IMR-90 (cell line): ENCODE measurements around the gene PPIL4. TPM values are rescaled to one million over a fixed set of nuclear protein-coding genes. Genes with fewer than 3 reads are reported as not detected.

ENCODE experiments used
- ATAC-seq: fragments of 200-7000 bp; cut with Tn5 transposase; 2 replicates; pipeline ENCODE4 v1.9.1; 2020; ENCODE audit warnings: low read depth, mild to moderate bottlenecking, moderate library complexity
- BruUV-seq: library from RNA; stranded (reverse); fragments of 400-500 nt; replicated peaks from 2 replicates; lab custom pipeline; 2021; lab: Mats Ljungman, UMichigan
- CTCF ChIA-PET: fragments of 300-600 bp; formaldehyde crosslinking; extraction: SDS; loops from one replicate; lab custom pipeline; 2021; ENCODE audit warnings: antibody characterized with exemption; lab: Yijun Ruan, JAX
- POLR2A ChIA-PET: fragments of 300-600 bp; sonication (Branson Sonifier 250); formaldehyde crosslinking; loops from one replicate; lab custom pipeline; 2022; ENCODE audit warnings: antibody characterized with exemption; ENCODE audit not compliant: unreplicated experiment; lab: Charles Lee
- DNase-seq: peaks from one replicate; pipeline ENCODE4 v3.0.0; 2013
- H2AFZ ChIP-seq: replicated peaks from 2 replicates; pipeline ENCODE3; 2013; ENCODE audit warnings: low read length, mild to moderate bottlenecking; ENCODE audit not compliant: poor library complexity
- H2AK5ac ChIP-seq: 2 replicates; pipeline ENCODE4 v1.6.1; 2013; ENCODE audit warnings: low read depth, low read length, inconsistent platforms
- H2AK9ac ChIP-seq: replicated peaks from 2 replicates; pipeline ENCODE3; 2013; ENCODE audit warnings: mild to moderate bottlenecking, low read depth, low read length, moderate library complexity; ENCODE audit not compliant: poor library complexity
- H2BK120ac ChIP-seq: 2 replicates; pipeline ENCODE4 v1.6.1; 2013; ENCODE audit warnings: low read depth, low read length, inconsistent platforms
- H2BK15ac ChIP-seq: 3 replicates; pipeline ENCODE4 v1.6.1; 2013; ENCODE audit warnings: low read depth, low read length, inconsistent platforms
- H2BK20ac ChIP-seq: 2 replicates; pipeline ENCODE4 v1.6.1; 2013; ENCODE audit warnings: low read depth, mild to moderate bottlenecking, inconsistent platforms, low read length, moderate library complexity
- H2BK5ac ChIP-seq: 2 replicates; pipeline ENCODE4 v1.6.1; 2013; ENCODE audit warnings: mild to moderate bottlenecking, low read depth, low read length, inconsistent platforms; ENCODE audit not compliant: poor library complexity, severe bottlenecking
- H3K14ac ChIP-seq: replicated peaks from 2 replicates; pipeline ENCODE4 v1.6.1; 2013; ENCODE audit warnings: low read depth, low read length, inconsistent platforms
- H3K18ac ChIP-seq: 2 replicates; pipeline ENCODE4 v1.6.1; 2013; ENCODE audit warnings: low read depth, low read length, control low read depth
- H3K23ac ChIP-seq: 2 replicates; pipeline ENCODE4 v1.6.1; 2013; ENCODE audit warnings: low read depth, low read length, inconsistent platforms
- H3K27ac ChIP-seq: 2 replicates; pipeline ENCODE4 v1.5.1; 2013; ENCODE audit warnings: mild to moderate bottlenecking, control low read depth, low read length; ENCODE audit not compliant: insufficient read depth
- H3K27me3 ChIP-seq: 2 replicates; pipeline ENCODE4 v1.6.1; 2013; ENCODE audit warnings: low read length; ENCODE audit not compliant: control insufficient read depth, insufficient read depth
- H3K36me3 ChIP-seq: 2 replicates; pipeline ENCODE4 v1.6.1; 2013; ENCODE audit warnings: low read length, mixed read lengths; ENCODE audit not compliant: control insufficient read depth, insufficient read depth
- H3K4ac ChIP-seq: 2 replicates; pipeline ENCODE4 v1.6.1; 2013; ENCODE audit warnings: low read depth, low read length, inconsistent platforms
- H3K4me1 ChIP-seq: 2 replicates; pipeline ENCODE4 v1.6.1; 2013; ENCODE audit warnings: low read length, mixed read lengths; ENCODE audit not compliant: control insufficient read depth, insufficient read depth
- H3K4me2 ChIP-seq: 2 replicates; pipeline ENCODE4 v1.6.1; 2013; ENCODE audit warnings: low read depth, mild to moderate bottlenecking, control low read depth, low read length, moderate library complexity
- H3K4me3 ChIP-seq: 2 replicates; pipeline ENCODE4 v1.5.1; 2013; ENCODE audit warnings: low read depth, mild to moderate bottlenecking, control low read depth, low read length, moderate library complexity; ENCODE audit not compliant: insufficient read depth
- H3K56ac ChIP-seq: 2 replicates; pipeline ENCODE4 v1.6.1; 2013; ENCODE audit warnings: low read length, inconsistent platforms; ENCODE audit not compliant: insufficient read depth; ENCODE audit errors: extremely low read depth
- H3K79me1 ChIP-seq, 2 experiments: 2 replicates each; pipeline ENCODE4 v1.6.1; 2013; ENCODE audit warnings: low read length in 2 of 2, inconsistent platforms in 1 of 2, low read depth in 1 of 2
- H3K9ac ChIP-seq: 2 replicates; pipeline ENCODE4 v1.6.1; 2013; ENCODE audit warnings: low read depth, low read length, control low read depth
- H3K9me1 ChIP-seq: 2 replicates; pipeline ENCODE4 v1.6.1; 2013; ENCODE audit warnings: low read length, inconsistent platforms; ENCODE audit not compliant: insufficient read depth
- H3K9me3 ChIP-seq: 2 replicates; pipeline ENCODE4 v1.6.1; 2013; ENCODE audit warnings: low read length; ENCODE audit not compliant: control insufficient read depth, insufficient read depth
- H4K20me1 ChIP-seq: 2 replicates; pipeline ENCODE4 v1.6.1; 2013; ENCODE audit warnings: low read length, inconsistent platforms; ENCODE audit not compliant: insufficient read depth
- H4K5ac ChIP-seq: 2 replicates; pipeline ENCODE4 v1.6.1; 2013; ENCODE audit warnings: mild to moderate bottlenecking, low read depth, low read length, control low read depth
- H4K8ac ChIP-seq, 2 experiments: 2 replicates each; pipeline ENCODE4 v1.6.1; 2013; ENCODE audit warnings: low read depth in 2 of 2, low read length in 2 of 2, control low read depth in 1 of 2, inconsistent platforms in 1 of 2
- H4K91ac ChIP-seq: 2 replicates; pipeline ENCODE4 v1.6.1; 2013; ENCODE audit warnings: low read depth, low read length, inconsistent platforms; ENCODE audit not compliant: insufficient read depth
- BHLHE40 ChIP-seq: fragments of 150-350 bp; IDR thresholded peaks from 2 replicates; pipeline ENCODE4 v1.6.1; 2016; ENCODE audit warnings: mild to moderate bottlenecking, low read depth, low read length
- CEBPB ChIP-seq: IDR thresholded peaks from 2 replicates; pipeline ENCODE4 v1.6.1; 2012; ENCODE audit warnings: low read depth, low read length, improper control_type of control experiment
- FOS ChIP-seq: fragments of 150-350 bp; IDR thresholded peaks from 2 replicates; pipeline ENCODE4 v1.6.1; 2016; ENCODE audit warnings: low read depth, low read length
- MAZ ChIP-seq: IDR thresholded peaks from 2 replicates; pipeline ENCODE4 v1.6.1; 2012; ENCODE audit warnings: low read depth, mild to moderate bottlenecking, low read length, improper control_type of control experiment, moderate library complexity, borderline replicate concordance
- POLR2A ChIP-seq: IDR thresholded peaks from 2 replicates; pipeline ENCODE4 v1.6.1; 2012; ENCODE audit warnings: mild to moderate bottlenecking, low read depth, low read length
- RAD21 ChIP-seq: IDR thresholded peaks from 2 replicates; pipeline ENCODE4 v1.6.1; 2012; ENCODE audit warnings: low read length, improper control_type of control experiment
- RCOR1 ChIP-seq: IDR thresholded peaks from 2 replicates; pipeline ENCODE4 v1.6.1; 2012; ENCODE audit warnings: mild to moderate bottlenecking, low read length, improper control_type of control experiment; ENCODE audit not compliant: insufficient replicate concordance
- RFX5 ChIP-seq: IDR thresholded peaks from 2 replicates; pipeline ENCODE4 v1.8.0; 2012; ENCODE audit warnings: low read depth, mild to moderate bottlenecking, low read length, moderate library complexity
- SMC3 ChIP-seq: fragments of 150-350 bp; IDR thresholded peaks from 2 replicates; pipeline ENCODE4 v1.6.1; 2016; ENCODE audit warnings: low read depth, mild to moderate bottlenecking, antibody characterized with exemption, low read length, moderate library complexity
- WGBS, 2 experiments: methylation state at CpG; one replicate each; pipeline versions ENCODE4 v1.1.5 to v1.1.7; 2013; ENCODE audit warnings: missing lambda C conversion rate in 2 of 2; ENCODE audit not compliant: insufficient read length in 1 of 2; ENCODE audit errors: extremely low coverage in 2 of 2; 5-methylcytosine and 5-hydroxymethylcytosine counted together
- dilution Hi-C: fragments of 300-500 bp; cut with HindIII; formaldehyde crosslinking; loops from one replicate; pipeline ENCODE4 v1.14.3; 2018; ENCODE audit warnings: low sequenced_read_pairs; ENCODE audit not compliant: unreplicated experiment
- in situ Hi-C: fragments of 300-500 bp; cut with MboI; formaldehyde crosslinking; loops from 3 replicates; pipeline ENCODE4 v1.14.3; 2019; ENCODE audit warnings: low sequenced_read_pairs, inconsistent platforms, mixed read lengths
- intact Hi-C: fragments of 100-400 bp; cut with micrococcal nuclease; formaldehyde crosslinking; loops from 2 replicates; pipeline ENCODE4 v1.10.0; 2022
- polyA plus RNA-seq, 3 experiments: library from polyadenylated mRNA; depleted of rRNA; stranded (reverse); fragments of >200 nt; gene quantifications; 2 replicates each; pipeline ENCODE4 v1.2.3, GENCODE V29; 2012; ENCODE audit warnings: low replicate concordance in 1 of 3
- total RNA-seq: library from RNA; depleted of rRNA; stranded (reverse); fragments of >200 nt; gene quantifications from 2 replicates; pipeline ENCODE4 v1.2.3, GENCODE V29; 2012
- TF ChIP-seq, protein P1 (sequence below): conservative IDR thresholded peaks from 2 replicates; pipeline ENCODE4 v1.5.1; 2012; ENCODE audit warnings: mild to moderate bottlenecking, low read depth, low read length, improper control_type of control experiment
- TF ChIP-seq, protein P2 (sequence below): fragments of 150-350 bp; IDR thresholded peaks from 2 replicates; pipeline ENCODE4 v1.6.1; 2016; ENCODE audit warnings: low read depth, mild to moderate bottlenecking, low read length, moderate library complexity, borderline replicate concordance

Gene PPIL4
- total and polyA plus RNA-seq, 2 of the 4 experiments (the other 2 are of a cell fraction): 10.6 to 13.3 TPM

DNA sequence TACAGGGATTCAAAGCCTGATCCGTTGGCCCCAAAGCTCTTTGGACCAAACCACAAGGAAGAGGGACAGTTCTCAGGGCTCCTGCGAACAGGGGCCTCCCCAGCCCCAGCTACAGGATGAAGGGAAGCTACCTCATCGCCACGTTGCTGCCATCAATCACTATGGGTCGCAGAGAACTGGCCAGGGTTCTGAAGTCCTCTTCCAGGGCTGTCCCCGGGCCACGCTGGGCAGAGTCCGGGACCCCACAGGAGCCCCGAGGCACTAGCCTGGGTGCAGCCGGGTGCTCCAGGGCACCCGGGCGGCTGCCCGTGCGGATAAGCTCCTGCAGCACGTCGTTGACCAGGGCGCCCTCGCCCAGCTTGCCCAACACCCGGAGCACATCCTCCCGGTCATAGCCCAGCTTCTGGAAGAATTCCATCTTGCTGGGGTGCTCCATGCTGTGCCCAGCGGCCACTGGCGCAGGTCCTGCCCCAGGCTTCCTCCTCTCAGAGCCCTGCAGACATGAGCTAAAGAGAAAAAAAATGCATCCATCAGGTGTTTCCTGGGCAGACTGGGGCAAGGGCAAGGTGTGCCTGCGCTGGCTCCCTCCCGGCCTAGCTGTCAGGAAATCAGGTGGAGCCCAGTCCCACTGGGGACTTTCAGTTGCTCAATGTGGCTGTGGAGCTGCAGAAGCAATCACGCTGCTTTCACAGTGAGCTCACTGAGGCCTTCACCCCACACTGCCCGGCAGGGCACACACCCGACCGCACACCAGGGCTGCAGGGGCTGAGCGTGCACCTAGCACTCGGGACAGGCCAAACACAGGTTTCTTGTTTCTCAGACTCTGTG is 71.5 kb downstream of the PPIL4 start (continued):
- no peak for TF ChIP-seq RFX5

DNA sequence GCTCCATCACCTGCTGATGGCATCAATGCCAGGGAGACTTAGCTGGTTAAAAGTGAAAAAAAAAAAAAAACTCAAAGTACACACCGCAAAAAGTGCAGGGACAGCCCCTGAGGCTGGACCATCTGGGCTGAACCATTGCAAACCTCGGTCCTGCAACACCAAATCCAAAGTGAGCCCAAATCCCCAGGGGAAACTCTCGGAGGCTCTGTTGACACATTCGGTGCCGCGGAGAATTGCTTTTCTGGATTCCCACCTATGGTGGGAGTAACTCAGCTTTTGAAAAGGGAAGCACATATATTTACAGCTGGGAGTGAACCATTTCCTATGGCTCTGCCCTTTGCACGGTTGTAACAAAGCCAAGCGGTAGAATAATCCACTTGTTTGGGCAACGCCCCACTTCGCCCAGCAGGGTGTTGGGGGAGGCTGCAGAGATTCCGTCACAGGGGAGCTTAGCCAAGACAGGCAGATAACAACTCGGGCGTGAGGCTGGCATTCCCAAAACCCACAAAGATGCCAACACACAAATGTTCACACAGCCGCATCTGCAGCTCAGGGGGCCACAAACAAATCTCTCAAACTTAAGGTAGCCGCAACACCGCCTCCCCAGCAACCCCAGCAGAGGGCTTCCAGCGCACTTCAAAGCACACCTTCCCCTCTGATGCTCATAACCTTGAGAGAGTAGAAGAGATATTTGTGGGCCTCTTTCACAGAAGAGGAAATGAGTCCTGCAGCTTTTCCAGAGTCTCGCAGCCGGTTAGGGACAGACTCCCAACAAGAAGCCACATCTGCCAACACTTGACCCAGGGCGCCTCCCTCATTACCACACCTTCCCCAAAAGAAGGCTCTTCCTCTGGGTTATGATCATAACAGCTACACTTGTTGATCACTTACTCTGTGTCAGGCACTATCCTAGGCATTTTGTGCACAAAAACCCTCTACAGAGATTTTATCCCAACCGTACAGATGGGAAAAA is 72.5 kb downstream of the PPIL4 start:
- Histone ChIP-seq H4K91ac (no peak overlapping the region), H2AFZ (no peak overlapping the region), H4K20me1 (no peaks in the 10 kb centered on the region), H2BK20ac (no peak overlapping the region), H4K8ac (no peak overlapping the region), H2BK15ac (no peak overlapping the region), H3K4me3 (no peak overlapping the region), H3K4ac (no peak overlapping the region), H3K23ac (no peak overlapping the region), H3K14ac (no peak overlapping the region), H2AK5ac (no peak overlapping the region), H3K36me3 (no peaks in the 10 kb centered on the region), H2BK120ac (no peak overlapping the region), H2AK9ac (no peak overlapping the region), H3K56ac (no peak overlapping the region), H3K4me1 (no peaks in the 10 kb centered on the region), H3K4me2 (no peak overlapping the region), H3K9ac (no peak overlapping the region), H3K27me3 (peaks cover 24% of the 10 kb centered on the region), H3K18ac (no peak overlapping the region), H3K79me1 (no peaks in the 10 kb centered on the region), H2BK5ac (no peak overlapping the region), H3K27ac (no peak overlapping the region), H3K9me1 (no peaks in the 10 kb centered on the region), H3K9me3 (no peaks in the 10 kb centered on the region), H4K5ac (no peak overlapping the region)
- no peak for ATAC-seq
- in situ Hi-C loops (no loop called here), dilution Hi-C loops (no loop called here), intact Hi-C loops (no loop called here)
- WGBS, 2 experiments: 68% methylated on average over 4 of the region's 21 CpGs; no CpG with 5 or more reads in 1 of the 2 experiments
- POLR2A ChIA-PET: no interaction called here
- no peak for DNase-seq
- BruUV-seq: no TSS peak
- CTCF ChIA-PET: interaction anchor here (0.6 to 1.4 kb wide), 2 partner anchors 12 to 50 kb away, joined by 3 to 5 read pairs; no protein-coding TSS in a partner anchor
- no peak for TF ChIP-seq MAZ
- no peak for TF ChIP-seq SMC3
- no peak for TF ChIP-seq RAD21
- no peak for TF ChIP-seq POLR2A
- TF ChIP-seq BHLHE40: no peak
- TF ChIP-seq CEBPB: no peak
- TF ChIP-seq, protein P1, sequence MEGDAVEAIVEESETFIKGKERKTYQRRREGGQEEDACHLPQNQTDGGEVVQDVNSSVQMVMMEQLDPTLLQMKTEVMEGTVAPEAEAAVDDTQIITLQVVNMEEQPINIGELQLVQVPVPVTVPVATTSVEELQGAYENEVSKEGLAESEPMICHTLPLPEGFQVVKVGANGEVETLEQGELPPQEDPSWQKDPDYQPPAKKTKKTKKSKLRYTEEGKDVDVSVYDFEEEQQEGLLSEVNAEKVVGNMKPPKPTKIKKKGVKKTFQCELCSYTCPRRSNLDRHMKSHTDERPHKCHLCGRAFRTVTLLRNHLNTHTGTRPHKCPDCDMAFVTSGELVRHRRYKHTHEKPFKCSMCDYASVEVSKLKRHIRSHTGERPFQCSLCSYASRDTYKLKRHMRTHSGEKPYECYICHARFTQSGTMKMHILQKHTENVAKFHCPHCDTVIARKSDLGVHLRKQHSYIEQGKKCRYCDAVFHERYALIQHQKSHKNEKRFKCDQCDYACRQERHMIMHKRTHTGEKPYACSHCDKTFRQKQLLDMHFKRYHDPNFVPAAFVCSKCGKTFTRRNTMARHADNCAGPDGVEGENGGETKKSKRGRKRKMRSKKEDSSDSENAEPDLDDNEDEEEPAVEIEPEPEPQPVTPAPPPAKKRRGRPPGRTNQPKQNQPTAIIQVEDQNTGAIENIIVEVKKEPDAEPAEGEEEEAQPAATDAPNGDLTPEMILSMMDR: no peak
- no peak for TF ChIP-seq FOS
- TF ChIP-seq, protein P2, sequence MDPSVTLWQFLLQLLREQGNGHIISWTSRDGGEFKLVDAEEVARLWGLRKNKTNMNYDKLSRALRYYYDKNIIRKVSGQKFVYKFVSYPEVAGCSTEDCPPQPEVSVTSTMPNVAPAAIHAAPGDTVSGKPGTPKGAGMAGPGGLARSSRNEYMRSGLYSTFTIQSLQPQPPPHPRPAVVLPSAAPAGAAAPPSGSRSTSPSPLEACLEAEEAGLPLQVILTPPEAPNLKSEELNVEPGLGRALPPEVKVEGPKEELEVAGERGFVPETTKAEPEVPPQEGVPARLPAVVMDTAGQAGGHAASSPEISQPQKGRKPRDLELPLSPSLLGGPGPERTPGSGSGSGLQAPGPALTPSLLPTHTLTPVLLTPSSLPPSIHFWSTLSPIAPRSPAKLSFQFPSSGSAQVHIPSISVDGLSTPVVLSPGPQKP: no peak
- no peak for TF ChIP-seq RFX5
- TF ChIP-seq RCOR1: no peak
